HG03442 (cell line): ENCODE measurements around the gene CHERP.
"Not testable (repeated sequence)": the region's sequence is repeated elsewhere in the genome, so short reads cannot be mapped to it uniquely, and the experiment has no call there.

Source experiments
- ATAC-seq: cut with Tn5 transposase; IDR thresholded peaks from one replicate; pipeline ENCODE4 v1.9.1; 2021; ENCODE audit warnings: mild to moderate bottlenecking, moderate library complexity; ENCODE audit not compliant: unreplicated experiment

CHERP gene

DNA sequence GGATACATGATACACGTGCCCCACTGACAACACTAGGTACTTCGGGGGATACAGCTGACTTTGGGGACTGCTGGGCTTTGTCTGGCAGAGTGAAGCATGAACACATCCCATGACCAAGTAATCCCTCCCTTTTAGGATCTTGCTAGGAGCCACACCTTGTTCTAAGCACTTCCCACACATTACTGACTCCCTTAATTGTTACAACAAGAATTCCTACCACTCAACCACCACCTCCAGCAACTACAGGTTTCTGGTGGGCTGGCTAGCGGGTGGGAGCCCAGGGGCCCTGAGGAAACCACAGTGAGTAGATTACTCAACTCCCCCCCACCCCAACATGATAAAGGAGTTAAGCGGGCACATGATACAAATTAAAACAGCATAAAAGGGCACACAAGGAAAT lies 37.1 kb upstream of the CHERP start:
- no peak for ATAC-seq

DNA sequence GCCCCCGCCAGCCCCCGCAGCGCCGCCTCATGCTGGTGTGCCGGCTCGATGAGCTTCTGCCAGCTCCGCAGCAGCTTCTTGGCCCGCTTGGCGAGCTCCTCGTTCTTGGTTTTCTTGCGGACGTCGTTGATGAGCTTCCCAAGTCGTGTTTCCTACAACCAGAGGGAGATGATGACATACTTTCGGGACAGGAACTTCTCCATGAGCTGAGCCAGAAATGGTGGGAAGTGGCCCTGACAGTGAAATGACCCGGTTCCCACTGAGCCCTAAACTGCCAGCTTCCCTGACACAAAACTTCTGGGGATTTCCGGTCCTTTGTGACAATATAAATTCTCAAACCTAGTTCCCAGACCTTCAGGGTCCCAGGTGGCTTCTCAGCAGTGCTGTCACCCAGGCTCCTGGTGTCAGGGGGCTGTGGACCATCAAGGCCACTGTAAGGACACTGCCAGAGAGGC lies 35.3 kb upstream of the CHERP start:
- no peak for ATAC-seq

DNA sequence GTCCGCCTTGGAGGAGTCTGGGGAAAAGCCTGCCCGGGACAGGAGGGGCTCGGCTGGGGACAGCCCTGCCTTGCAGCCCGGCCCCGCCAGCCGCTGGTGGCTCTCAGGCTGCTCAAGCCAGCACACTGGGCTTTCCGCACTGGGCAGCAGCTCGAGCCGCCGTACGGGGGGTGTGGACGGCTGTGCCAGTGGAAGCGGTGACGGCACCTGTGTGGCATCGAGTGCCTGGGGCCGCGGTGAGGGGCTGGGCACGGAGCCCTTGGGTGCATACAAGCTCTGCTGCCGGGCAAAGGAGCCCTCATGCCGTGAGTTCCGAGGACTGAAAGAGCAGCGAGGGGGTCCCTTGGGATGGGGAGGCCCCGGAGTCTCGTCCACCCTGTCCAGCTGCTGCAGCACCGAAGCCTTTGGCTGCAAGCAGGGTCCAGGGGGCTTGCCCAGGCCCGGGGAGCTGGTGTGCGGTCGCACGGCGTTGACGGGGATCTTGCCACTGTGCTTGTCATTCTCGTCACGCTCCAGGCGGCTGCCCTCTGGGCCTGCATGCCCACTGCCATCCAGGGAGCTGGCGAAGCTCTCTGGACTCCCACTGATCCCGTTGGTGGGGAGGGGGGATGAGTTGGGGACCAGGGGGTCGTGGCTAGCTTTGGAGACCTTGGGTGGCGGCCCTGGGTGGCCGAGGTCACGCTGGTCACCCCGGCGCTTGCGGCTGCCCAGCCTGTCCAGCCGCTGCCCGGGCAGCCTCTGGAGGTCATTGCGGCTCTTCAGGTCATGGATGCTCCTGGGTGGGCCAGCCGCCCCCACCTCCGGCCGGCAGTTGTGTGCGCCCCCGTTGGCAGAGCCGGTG lies 34.7 kb upstream of the CHERP start:
- no peak for ATAC-seq

DNA sequence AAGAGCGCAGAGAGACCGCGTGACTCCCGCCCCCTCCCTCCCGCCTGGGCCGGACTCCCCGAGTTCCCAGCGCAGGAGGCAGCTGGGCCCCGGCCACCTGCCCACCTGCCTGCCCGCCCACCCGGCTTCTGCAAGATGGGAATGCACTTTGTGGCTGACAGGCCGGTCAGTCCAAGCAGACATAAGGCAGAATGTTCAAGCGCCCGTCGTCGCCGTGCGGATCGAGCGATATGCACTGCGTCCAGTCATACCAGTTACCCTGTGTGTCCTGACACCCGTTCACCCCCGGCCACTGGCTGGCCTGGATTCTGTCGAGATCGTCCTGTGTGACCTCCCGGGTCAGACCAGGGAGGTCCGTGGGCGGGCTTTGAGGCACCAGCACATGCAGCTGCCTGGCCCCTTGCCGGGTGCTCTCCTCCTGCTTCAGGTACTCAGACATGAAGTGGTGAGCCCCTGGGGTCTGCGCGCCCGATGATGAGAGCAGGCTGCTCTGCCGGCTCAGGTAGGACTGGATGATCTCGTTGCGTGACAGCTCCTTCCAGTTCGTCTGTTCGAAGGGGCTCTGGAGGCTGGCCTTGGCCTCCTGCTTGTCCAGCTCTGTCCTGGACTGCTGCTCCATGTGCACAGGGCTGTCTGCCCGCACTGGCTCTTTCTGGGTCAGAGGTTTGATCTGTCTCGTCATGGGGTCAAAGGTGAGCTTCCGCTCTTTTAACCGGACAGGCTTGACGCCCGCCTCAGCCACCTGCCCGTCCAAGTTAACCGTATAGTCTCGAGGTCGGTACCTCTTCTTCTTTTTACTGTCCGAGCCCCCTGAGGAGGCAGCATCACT lies 33.8 kb upstream of the CHERP start:
- ATAC-seq, result no peak

DNA sequence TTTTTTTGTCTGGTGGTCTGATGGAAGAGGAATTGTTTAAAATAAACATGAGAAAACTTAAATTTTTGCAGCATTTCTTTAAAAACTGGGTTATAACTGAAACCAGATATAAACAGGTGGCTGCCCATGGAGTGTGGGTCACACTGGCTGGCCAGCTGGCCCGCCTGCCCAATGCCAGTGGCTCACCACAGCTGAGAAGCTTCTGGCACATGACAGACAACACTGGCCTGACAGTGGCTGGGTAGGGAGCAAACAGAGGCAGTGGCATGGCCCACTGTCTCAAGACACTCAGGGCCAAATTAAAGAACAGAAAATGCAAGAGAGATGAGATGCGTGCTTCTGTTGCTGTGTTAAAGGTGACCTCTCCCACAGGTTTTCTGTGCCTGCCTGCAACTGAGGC lies 33.0 kb upstream of the CHERP start:
- ATAC-seq, result no peak

DNA sequence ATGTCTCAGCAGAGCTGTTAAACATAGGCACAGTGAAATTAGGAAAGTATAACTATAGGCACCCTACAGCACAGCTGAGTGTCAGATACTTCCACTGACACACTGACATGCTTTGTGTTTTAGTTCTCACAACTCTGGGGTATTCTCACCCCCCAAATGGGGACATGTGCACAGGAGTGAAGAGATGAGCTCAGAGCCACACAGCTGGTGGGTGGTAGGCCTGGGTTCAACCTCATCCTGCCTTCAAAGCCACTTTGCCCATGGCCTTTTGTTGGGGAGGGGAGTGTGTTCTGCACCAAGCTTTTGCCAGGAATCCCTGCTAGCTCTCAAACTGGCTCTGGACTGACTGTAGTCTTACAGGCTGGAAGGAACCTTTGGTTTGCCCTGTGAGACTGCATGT lies 31.7 kb upstream of the CHERP start:
- no peak for ATAC-seq

DNA sequence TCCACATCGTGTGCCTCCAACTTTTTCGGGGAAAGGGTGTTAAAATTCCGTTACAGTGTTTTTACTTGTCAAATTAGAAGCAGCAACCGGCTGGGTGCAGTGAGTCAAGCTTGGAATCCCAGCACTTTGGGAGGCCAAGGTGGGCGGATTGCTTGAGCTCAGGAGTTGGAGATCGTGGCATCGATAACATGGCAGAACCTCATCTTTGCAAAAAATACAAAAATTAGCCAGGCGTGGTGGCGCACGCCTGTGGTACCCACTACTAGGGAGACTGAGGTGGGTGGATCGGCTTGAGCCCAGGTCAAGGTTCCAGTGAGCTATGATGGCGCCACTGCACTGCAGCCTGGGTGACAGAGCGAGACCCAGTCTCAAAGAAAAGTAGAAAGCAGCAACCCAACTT lies 31.1 kb upstream of the CHERP start:
- ATAC-seq, result no peak

DNA sequence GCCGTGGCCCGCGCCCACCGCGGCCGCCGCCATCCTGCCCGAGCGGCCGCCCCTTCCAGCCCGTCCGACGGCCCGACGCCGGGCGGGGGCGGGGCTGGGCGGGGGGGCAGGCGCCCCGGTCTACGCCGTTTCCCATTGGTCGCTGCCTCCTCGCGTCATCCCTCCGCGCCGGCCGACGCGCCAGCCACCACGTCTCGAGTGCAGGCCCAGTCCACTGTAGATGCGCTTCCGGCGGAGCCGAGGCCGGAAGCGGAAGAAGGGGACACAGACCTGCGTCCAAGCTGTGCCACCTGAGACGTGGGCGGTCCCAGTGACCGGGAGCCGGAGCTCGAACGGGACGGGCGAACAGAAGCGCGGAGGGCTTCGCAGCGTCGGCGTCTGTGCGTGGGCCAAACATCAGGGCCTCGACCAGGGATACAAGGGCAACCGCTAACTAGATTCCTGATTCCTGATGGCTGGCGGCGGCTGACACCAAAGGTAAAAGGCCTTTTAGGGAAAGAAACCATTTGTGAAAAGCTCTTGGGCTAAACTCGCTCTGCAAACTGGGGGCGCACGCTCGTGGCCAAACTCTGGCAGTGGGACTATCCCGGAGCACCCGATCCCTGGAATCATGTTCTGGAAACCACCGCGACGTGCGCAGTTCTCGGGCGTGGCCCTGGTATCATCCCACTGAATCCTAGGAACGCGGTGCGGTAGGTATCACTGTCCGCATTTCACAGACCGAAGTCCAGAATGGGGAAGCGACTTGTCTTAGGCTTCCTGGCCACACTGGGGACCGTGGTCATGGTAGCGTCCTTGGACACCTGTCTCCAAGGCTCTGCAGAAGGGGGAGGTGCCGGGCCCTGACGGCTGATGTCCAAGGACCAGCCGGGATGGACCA lies 30.3 kb upstream of the CHERP start, which contains the start of gene SLC35E1:
SLC35E1 (minus strand) TSS at position 84 of the 880 bp plus-strand sequence; CDS start at position 33, 51 bp downstream.
- ATAC-seq, result peak; percentile 77

DNA sequence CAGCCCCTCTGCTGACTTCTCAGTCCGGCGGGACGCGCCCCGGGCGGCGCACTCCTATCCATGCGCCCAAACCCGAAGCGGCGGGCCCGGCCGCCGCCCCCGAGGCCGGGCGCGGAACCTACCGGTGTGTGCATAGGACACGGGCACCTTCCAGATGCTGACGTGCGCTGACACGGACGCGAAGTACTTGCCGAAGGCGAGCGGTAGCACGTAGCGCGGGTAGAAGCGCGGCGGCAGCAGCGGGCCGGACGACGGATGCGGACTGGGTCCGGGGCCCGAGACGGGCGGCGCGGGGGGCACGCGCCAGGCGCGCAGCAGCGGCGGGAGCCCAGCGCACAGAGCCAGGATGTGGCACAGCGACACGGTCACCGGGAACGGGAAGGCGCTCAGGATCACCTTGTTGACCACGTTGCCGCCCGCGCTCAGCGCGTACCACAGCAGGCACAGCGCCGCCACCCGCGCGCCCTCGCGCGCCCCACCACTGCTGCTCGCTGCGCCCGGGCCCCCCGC lies 29.6 kb upstream of the CHERP start:
- peak; percentile 34 for ATAC-seq

DNA sequence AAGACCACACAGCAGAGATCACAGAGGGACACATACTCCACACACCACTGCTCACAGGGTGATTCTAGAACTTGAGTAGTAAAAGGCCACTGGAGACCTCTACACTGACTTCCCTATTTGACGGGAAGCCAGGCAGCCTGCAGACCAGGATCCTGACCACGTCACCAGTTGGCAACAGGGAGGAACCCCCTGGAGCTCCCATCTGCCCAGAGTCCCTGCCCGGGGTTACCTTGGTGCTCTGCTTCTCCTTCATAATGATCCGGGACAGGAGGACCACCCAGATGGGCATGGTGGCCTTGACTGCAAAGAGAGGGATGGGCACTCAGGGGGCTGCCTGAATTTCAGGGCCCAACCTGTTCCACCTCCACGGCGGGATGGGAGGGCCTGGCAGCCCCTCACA lies 29.0 kb upstream of the CHERP start:
- no peak for ATAC-seq

DNA sequence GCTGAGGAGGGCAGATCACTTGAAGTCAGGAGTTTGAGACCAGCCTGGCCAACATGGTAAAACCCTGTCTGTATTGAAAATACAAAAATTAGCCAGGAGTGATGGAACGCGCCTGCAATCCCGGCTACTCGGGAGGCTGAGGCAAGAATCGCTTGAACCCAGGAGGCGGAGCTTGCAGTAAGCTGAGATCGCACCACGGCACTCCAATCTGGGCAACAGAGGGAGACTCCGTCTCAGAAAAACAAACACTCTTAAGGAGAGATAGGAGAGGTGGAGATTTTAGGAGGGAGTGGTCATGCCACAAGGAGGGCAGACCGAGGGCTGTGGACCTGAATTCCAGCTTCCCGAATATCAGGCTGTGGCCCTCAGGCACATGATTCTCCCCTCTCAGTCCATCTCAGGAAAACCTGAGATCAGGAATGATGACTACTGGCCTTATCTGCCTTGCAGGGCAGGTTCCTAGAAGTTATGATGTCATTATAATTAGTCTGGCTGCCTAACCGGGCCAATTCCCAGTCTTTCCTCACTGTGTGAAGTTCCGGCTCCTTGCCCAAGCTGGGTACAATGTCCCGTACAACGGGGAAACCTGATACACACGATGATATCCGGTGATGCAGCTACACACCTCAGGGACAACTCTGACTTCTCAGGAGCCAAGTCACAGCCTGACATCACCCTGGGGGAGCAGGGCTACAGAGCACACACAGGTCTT lies 27.5 kb upstream of the CHERP start:
- no peak for ATAC-seq

DNA sequence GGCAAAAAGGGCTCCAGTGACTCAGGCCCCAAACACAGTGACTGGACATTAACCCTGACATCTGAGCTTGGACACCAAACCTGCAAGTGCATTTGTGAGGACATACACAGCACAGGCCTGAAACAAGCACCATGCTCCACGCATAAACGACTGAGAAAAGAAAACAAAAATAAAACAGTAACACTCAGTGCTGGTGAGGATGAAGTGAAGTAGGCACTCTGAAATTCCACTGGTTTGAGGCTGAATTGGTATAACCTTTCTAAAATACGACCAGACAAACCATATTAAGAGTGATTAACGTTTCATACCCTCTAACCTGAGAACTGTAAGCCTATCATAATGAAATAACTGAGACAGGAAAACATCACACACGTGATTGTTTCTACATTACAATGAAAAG lies 24.5 kb upstream of the CHERP start:
- ATAC-seq, result no peak

DNA sequence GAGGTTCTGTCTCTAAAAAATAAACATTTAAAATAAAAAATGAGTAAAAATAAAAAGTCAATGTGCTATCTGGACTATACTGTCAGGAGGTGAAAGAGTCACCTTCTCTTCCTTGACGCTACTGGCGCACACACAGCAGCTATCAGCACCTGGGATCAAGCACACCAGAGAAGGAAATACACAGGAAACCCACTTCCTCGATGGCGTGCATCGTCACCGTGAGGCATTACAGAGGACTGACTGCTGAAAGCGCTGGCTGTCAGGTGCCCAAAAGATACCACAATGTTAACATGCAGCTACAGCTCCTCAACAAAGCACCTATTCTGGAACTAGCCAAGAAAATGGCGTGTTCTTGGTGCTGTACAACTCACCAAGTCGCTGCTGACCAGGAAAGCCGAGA lies 23.9 kb upstream of the CHERP start:
- no peak for ATAC-seq

DNA sequence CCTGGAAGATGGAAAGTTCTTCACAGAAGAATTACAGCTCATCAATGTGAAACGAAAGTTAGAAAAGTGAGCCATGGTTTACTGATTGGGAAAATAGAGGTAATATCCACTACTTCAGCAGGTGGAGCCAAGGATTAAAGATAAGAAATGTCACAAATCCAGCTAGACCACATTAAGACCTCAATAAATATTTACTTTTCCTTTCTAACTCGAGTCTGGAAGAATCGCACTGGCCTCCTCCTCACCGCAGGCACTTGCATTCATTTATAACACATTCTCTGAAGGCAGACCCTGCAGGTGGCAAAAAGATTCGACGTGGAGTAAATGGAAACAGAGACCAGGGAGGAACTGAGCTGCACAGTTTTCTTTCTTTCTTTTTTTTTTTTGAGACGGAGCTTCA lies 22.6 kb upstream of the CHERP start:
- no peak for ATAC-seq

DNA sequence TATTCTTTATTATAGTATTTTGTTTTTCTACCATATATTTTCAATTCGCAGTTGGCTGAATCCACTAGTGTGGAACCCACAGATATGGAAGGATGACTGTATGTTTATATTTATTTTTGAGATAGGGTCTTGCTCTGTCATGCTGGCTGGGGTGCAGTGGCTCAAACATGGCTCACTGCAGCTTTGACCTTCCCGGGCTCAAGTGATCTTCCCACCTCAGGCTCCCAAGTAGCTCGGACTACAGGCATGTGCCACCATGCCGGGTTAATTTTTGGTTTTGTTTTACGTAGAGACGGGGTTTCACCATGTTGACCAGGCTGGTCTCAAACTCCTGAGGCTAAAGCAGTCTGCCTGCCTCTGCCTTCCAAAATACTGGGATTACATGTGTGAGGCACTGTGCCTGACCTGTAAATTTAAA lies 20.4 kb upstream of the CHERP start:
- no peak for ATAC-seq

DNA sequence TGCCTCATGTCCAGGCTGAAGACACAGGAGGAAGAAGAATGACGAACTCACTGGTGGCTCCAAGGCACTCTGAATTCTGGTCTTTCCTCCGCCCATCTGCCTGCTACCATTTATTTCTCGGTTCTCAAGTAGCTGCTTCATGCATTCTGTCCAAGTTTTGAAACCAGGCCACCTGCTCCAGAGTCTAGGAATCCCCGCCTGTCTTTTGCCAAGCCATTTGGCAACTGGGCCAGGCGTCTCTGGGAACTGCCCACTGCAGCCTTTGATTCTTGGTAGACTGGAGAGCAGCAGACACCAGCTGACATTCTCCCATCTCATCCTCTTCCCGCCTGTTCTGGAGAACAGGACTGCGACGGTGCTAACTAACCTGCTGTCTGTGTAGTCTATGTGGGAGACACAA lies 19.1 kb upstream of the CHERP start:
- no peak for ATAC-seq

DNA sequence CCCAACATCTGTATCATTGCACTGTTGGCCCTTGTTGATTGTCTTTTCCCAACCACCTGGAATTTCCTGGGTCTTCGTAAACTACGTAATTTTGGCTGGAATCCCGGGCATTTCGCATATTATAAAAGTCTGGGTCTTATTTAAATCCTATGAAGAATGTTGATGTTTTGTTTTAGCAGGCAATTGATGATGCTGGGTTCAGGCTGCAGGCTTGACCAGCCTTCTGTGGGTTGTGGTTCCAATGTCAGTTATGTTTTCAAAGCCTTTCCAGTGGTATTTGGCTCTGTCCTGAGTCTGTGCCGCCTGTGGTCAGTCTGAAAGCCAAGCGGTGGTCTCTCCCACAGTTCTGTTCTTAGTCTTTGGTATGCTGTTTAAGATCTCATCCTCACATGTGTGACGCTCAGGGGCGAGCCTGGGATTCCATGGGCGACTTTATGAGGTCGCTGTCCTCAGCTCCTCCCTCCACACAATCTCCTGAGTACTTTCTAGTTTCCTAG lies 17.6 kb upstream of the CHERP start:
- ATAC-seq, result no peak

DNA sequence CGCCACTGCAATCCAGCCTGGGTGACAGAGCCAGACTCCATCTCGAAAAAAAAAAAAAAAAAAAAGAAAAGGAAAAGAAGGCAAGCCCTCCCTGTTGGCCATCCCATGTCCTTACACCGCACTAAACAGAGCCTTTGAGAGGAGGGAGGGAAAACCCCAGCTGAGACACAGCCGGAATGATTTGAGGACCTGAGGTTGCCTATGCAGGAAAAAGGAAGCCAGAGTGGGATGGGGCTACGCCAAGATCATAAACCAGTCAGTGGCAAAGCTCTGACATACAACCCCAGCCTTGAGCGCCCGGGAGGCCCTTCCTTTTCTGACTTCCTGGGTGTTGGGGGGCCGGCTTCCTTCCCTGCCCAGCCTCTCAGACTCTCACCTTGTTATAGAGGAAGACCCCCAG lies 12.5 kb upstream of the CHERP start:
- ATAC-seq, result no peak

DNA sequence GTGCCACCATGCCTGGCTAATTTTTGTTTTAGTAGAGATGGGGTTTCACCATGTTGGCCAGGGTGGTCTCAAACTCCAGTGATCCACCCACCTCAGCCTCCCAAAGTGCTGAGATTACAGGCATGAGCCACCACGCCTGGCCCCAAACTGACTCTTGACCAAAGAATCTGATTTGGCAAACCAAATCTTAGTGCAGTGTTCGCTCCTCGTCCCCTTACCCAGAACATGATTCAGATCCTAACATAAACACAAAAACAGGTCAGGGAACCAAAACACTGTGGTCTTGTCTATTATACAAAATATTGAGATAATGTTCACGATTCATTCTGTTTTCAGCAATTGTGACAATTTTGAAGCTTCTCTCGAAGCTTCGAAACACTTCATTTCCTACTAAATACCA lies 9.7 kb upstream of the CHERP start:
- not testable (repeated sequence) for ATAC-seq

DNA sequence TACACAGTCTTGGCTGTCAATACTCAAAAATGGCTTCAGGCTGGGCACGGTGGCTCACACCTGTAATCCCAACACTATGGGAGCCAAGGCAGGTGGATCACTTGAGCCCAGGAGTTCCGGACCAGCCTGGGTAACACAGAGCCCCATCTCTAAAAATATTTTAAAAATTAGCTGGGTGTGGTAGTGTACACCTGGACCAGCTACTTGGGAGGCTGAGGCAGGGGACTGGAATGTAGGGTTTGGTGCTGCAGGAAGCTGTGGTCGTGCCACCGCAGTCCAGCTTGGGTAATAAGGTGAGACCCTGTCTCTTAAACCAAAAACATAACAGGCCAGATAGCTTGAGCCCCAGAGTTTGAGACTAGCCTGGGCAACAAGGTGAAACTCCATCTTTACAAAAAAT lies 6.7 kb upstream of the CHERP start:
- ATAC-seq, result no peak
